ENCODE measurements around the gene LRRC10B.

DNA sequence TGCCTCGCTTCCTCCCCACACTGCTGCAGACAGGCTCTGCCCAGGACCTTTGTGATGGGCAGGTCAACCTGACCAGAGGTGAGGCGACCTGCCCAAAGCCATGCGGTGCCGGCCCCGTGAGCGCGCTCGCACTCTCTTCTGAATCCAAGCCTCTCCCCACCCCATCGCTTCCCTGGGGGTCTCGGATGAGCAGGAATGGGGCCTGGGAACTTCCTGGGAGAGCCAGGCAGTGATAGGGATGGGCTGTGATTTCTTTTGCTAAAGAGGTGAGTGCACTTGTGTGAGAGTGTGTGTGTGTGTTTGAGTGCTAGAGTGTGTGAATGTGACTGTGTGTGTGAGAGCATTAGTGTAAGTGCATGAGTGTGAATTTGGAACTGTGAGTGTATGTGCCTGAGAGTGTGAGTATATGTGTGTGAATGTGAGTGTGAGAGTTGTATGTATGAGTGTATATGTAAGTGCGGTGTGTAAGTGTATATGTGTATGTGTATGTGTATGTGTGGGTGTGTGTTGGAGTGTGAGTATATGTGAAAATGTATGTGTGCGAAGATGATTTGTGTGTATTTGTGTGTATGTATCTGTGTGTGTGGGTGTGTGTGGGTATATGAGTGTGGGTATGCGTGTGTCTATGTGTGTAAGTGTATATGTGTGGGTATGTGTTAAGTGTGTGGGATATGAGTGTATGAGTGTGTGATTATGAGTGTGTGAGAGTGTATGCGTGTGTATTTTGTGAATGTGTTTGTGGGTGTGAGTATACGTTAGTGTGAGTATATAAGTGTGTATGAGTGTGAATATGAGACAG is 11.7 kb upstream of the LRRC10B start:
- no peak for TF ChIP-seq POLR2A (IDR thresholded peaks at IDR 0.05)
- TF ChIP-seq, protein P1, sequence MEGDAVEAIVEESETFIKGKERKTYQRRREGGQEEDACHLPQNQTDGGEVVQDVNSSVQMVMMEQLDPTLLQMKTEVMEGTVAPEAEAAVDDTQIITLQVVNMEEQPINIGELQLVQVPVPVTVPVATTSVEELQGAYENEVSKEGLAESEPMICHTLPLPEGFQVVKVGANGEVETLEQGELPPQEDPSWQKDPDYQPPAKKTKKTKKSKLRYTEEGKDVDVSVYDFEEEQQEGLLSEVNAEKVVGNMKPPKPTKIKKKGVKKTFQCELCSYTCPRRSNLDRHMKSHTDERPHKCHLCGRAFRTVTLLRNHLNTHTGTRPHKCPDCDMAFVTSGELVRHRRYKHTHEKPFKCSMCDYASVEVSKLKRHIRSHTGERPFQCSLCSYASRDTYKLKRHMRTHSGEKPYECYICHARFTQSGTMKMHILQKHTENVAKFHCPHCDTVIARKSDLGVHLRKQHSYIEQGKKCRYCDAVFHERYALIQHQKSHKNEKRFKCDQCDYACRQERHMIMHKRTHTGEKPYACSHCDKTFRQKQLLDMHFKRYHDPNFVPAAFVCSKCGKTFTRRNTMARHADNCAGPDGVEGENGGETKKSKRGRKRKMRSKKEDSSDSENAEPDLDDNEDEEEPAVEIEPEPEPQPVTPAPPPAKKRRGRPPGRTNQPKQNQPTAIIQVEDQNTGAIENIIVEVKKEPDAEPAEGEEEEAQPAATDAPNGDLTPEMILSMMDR (IDR thresholded peaks at IDR 0.05): no peak

All from gastroesophageal sphincter (tissue), 3 donors.